Esophagus squamous epithelium (tissue), 5 donors: ENCODE results near the gene TAF10. TPM values are rescaled to one million over a fixed set of nuclear protein-coding genes. Genes with fewer than 3 reads are reported as not detected.

Source experiments
- DNase-seq: peaks from one replicate; lab custom pipeline; 2025; lab: John Stamatoyannopoulos, UW
- H3K27ac ChIP-seq, 4 donors: fragments of 200-600 bp; sonication (generic); one replicate each; pipeline ENCODE4 v1.5.1; 2016 to 2019; ENCODE audit warnings: mild to moderate bottlenecking in 1 of 4
- H3K27me3 ChIP-seq, 4 donors: fragments of 200-600 bp; sonication (generic); 1 replicate in 3 of 4; 2 replicates in 1 of 4; pipeline versions ENCODE4 v1.5.1 to v1.6.0; 2017 to 2021; ENCODE audit warnings: antibody characterized with exemption in 1 of 4
- H3K36me3 ChIP-seq, 3 donors: fragments of 200-600 bp; sonication (generic); one replicate each; pipeline ENCODE4 v1.5.1; 2016 to 2019
- H3K4me1 ChIP-seq, 3 donors: fragments of 200-600 bp; sonication (generic); one replicate each; pipeline ENCODE4 v1.5.1; 2017 to 2019
- H3K4me3 ChIP-seq, 4 donors: fragments of 200-600 bp; sonication (generic); 1 replicate in 3 of 4; 2 replicates in 1 of 4; pipeline ENCODE4 v1.5.1; 2016 to 2019; ENCODE audit warnings: mild to moderate bottlenecking in 2 of 4, moderate library complexity in 1 of 4
- H3K9me3 ChIP-seq, 3 donors: fragments of 200-600 bp; sonication (generic); one replicate each; pipeline ENCODE4 v1.5.1; 2016 to 2019
- POLR2A ChIP-seq, 4 donors: fragments of 450-650 bp; IDR thresholded peaks; one replicate each; pipeline ENCODE4 v1.6.1; 2017; ENCODE audit warnings: antibody characterized with exemption in 4 of 4, mild to moderate bottlenecking in 4 of 4, moderate library complexity in 3 of 4
- WGBS, 2 donors: methylation state at CpG; one replicate each; pipeline ENCODE4 v1.1.5; 2018; 5-methylcytosine and 5-hydroxymethylcytosine counted together
- intact Hi-C: fragments of 100-400 bp; cut with DNase I; formaldehyde crosslinking; loops from one replicate; pipeline ENCODE4 v1.15.0; 2022
- total RNA-seq, 4 donors: library from RNA; depleted of rRNA; stranded (reverse); fragments of >200 nt; gene quantifications; one replicate each; pipeline ENCODE4 v1.1.0, GENCODE V29; 2016
- TF ChIP-seq, protein P1 (sequence below), 6 experiments: fragments of 450-650 bp in 4 of 6; fragments of 200-600 bp in 2 of 6; sonication (generic) in 2 of 6; IDR thresholded peaks; one replicate each; pipeline ENCODE4 v1.5.1; 2016 to 2019; ENCODE audit warnings: antibody characterized with exemption in 6 of 6, mild to moderate bottlenecking in 4 of 6, moderate library complexity in 4 of 6
- donor health status: DM: yes; HTN: yes; CAD: no.

The TAF10 gene
- total RNA-seq, 4 donors from 2014 or later: 31.9 to 69.2 (median 48.6) TPM

DNA sequence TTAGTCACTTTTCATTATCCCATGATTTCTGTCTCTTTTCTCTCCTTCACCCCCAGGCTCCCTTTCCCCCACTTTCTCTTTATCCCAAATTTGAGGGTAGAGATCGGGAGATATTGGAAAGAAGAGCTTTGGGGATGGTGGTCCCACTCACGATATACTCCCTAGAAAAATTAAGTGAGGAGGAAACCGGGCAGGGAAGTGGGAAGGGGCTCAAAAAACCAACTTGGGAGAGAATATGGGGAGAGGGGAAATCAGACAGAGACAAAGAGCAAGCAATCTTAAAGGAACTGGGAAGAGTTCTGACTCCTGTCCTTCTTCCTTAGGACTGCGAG is 44.5 kb upstream of the TAF10 start:
- no peak overlapping the region for H3K4me3 ChIP-seq
- no peaks in the 10 kb centered on the region for H3K9me3 ChIP-seq
- H3K4me1 ChIP-seq: peaks cover 0 to 21% (median 0%) of the 10 kb centered on the region in 3 donors
- intact Hi-C loops: no loop called here
- 58 to 62% methylated on average over 3 to 4 of the region's 4 CpGs for WGBS, 2 donors
- H3K36me3 ChIP-seq: no peaks in the 10 kb centered on the region
- H3K27me3 ChIP-seq: peaks cover 0 to 51% (median 0%) of the 10 kb centered on the region in 4 donors
- peak overlapping the region in 1 of 4 donors; percentile 83 for H3K27ac ChIP-seq
- no peak for DNase-seq
- TF ChIP-seq, protein P1, sequence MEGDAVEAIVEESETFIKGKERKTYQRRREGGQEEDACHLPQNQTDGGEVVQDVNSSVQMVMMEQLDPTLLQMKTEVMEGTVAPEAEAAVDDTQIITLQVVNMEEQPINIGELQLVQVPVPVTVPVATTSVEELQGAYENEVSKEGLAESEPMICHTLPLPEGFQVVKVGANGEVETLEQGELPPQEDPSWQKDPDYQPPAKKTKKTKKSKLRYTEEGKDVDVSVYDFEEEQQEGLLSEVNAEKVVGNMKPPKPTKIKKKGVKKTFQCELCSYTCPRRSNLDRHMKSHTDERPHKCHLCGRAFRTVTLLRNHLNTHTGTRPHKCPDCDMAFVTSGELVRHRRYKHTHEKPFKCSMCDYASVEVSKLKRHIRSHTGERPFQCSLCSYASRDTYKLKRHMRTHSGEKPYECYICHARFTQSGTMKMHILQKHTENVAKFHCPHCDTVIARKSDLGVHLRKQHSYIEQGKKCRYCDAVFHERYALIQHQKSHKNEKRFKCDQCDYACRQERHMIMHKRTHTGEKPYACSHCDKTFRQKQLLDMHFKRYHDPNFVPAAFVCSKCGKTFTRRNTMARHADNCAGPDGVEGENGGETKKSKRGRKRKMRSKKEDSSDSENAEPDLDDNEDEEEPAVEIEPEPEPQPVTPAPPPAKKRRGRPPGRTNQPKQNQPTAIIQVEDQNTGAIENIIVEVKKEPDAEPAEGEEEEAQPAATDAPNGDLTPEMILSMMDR (IDR thresholded peaks at IDR 0.05): no peak
- no peak for TF ChIP-seq POLR2A (IDR thresholded peaks at IDR 0.05)

DNA sequence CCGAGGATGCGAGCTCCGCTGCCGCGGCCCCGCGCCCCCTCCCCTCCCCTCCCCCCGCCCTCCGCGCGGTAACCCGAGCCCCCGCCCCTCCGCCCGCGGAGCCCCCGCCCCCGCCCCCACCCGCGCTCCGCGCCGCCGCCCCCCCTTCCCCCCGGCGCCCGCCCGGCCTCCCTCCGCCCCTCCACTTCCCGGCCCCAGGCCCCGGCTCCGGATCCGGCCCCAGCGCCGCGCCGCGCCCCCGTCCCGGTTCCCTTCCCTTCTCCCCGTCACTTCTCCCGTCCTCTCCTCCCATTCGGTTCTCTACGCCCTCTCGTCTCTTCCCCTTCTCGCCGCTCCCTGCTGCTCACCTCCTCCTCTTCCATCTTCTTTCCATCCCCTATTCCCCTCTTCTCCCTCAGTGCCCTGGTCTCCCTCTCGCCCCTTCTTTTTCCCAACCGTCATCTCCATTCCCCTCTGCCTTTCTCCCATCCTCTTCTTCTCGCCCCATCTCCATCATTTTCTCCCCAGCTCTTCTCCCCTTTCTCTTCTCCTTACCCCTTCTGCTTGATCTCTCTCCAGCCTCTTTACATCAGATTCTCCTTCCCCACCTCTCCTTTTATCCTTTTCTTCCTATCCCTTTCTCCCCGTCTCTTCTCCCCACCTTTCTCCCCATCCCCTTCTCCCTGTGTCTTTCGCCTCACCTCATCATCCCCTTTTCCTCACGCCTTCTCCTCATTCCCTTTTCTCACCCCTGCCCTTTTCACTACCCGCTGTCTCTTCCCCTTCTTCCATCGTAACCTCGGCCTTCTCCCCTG is 44.0 kb upstream of the TAF10 start, which contains the start of gene DCHS1:
TSS of gene DCHS1 (minus strand) at position 20 of the 794 bp plus-strand sequence. CDS start 14,196 bp downstream, outside the sequence.
- TF ChIP-seq, protein P1 (IDR thresholded peaks at IDR 0.05): no peak
- H3K27ac ChIP-seq: peak within 1 kb of the TSS; percentile 56 to 87 (median 76)
- no peaks in the 10 kb centered on the region for H3K36me3 ChIP-seq
- H3K4me3 ChIP-seq: peak within 1 kb of the TSS; percentile 7 to 73 (median 50)
- H3K27me3 ChIP-seq: peaks cover 0 to 56% (median 0%) of the 10 kb centered on the region in 4 donors
- no peak for DNase-seq
- intact Hi-C loops: no loop called here
- peaks cover 0 to 21% (median 0%) of the 10 kb centered on the region in 3 donors for H3K4me1 ChIP-seq
- no peaks in the 10 kb centered on the region for H3K9me3 ChIP-seq
- WGBS, 2 donors: 18 to 27% methylated on average over 16 to 23 of the region's 56 CpGs

DNA sequence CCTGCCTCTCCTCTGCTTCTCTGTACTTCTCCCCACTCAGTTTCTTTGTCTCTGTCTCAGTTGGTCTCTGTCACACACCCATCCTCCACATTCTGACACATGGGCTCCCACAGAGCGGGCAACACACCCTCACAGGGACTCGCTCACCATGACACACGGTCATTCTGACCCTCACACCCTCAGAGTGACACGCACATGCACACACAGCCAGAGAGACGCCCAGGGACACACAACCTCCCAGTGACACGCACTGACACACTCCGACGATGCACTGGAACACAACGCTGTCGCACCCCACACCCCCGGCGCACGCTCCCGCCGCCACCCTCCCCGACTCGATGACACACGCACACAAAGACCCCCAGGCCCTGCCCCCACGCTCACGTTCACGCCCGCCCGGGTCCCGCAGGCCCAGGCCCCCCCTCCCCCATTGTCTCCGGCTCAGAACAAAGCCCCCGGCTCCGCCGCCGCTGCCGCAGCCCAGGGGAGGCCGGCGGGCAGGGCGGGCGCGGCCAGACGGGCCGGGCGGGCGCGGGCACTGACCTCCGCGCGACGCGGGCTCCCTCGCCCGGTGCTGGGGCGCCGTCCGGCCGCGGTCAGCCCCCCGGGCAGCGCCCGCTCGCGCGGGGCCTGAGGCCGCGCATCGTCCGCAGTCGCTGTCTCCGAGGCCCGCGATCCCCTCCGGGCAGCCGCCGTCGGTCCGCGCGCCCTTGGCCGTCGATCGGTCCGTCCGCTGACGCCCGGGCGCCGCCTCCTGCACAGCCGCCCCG is 43.2 kb upstream of the TAF10 start:
- no peak for DNase-seq

DNA sequence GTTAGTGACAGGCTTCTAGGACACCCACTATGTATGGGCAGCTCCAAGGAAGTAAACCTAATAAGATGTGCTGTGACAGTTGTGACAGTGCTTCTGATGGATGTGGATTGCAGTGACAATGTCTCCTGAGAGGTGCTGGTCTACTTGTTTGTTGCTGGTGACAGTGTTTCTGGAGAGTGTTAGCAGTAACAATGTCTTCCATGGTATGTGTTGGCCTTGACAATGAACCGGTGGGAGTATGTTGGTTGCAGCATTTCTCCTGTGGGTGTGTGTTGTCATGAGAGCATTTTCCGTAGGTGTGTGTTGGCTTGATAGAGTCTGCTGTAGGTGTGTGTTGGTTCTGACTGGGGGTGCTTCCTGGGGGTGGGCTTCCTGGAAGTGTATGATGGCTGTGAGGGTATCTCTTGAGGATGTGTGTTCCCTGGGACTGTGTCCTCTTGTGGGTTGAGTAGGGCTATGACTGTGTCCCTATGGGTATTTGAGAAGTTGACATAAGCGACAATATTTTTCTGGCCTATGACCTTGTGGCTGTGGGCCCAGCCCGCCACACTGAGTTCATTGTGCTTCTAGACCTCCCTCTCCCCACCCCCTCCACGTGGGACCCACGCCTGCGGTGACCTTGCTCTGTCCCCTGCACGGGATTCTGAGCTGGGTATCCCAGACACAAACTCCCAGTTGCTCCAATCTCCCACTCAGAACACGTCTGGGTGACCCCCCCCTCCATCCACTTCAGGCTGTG is 42.4 kb upstream of the TAF10 start:
- peaks cover 0 to 61% (median 0%) of the 10 kb centered on the region in 4 donors for H3K27me3 ChIP-seq
- H3K27ac ChIP-seq: peak overlapping the region in 3 of 4 donors; percentile 70 to 87 (median 83)
- TF ChIP-seq, protein P1 (IDR thresholded peaks at IDR 0.05): no peak
- TF ChIP-seq POLR2A (IDR thresholded peaks at IDR 0.05): no peak
- peak overlapping the region; percentile 7 to 73 (median 50) for H3K4me3 ChIP-seq
- H3K36me3 ChIP-seq: no peaks in the 10 kb centered on the region
- intact Hi-C loops: no loop called here
- no peaks in the 10 kb centered on the region for H3K9me3 ChIP-seq
- no peak for DNase-seq
- H3K4me1 ChIP-seq: peaks cover 0 to 21% (median 0%) of the 10 kb centered on the region in 3 donors
- 49 to 62% methylated on average over 6 to 7 of the region's 9 CpGs for WGBS, 2 donors

More for the DNA sequence above, 43.2 kb upstream of the TAF10 start:
- H3K36me3 ChIP-seq: no peaks in the 10 kb centered on the region
- WGBS, 2 donors: 15 to 33% methylated on average over 1 to 8 of the region's 84 CpGs
- peaks cover 0 to 21% (median 0%) of the 10 kb centered on the region in 3 donors for H3K4me1 ChIP-seq
- TF ChIP-seq POLR2A (IDR thresholded peaks at IDR 0.05): no peak
- TF ChIP-seq, protein P1 (IDR thresholded peaks at IDR 0.05): no peak
- H3K4me3 ChIP-seq: peak overlapping the region; percentile 7 to 73 (median 50)
- intact Hi-C loops: no loop called here
- H3K27ac ChIP-seq: peak overlapping the region; percentile 56 to 87 (median 76)
- peaks cover 0 to 57% (median 0%) of the 10 kb centered on the region in 4 donors for H3K27me3 ChIP-seq
- no peaks in the 10 kb centered on the region for H3K9me3 ChIP-seq
